WTC11 (cell line): ENCODE results near the gene CBX1. TPM values are rescaled to one million over a fixed set of nuclear protein-coding genes. Genes with fewer than 3 reads are reported as not detected.
A peak's percentile ranks its signal among the peaks of the same experiment; 100 is the strongest.

Experiments used
- ATAC-seq: fragments of 200-7000 bp; cut with Tn5 transposase; 2 replicates; pipeline ENCODE4 v1.10.0; 2021; ENCODE audit warnings: mild to moderate bottlenecking, moderate library complexity
- CTCF ChIA-PET: fragments of 300-600 bp; sonication (Branson Sonifier 250); formaldehyde crosslinking; loops from one replicate; lab custom pipeline; 2021; ENCODE audit warnings: antibody characterized with exemption; lab: Charles Lee
- POLR2A ChIA-PET: fragments of 350-600 bp; sonication (Branson Sonifier 250); formaldehyde crosslinking; loops from one replicate; lab custom pipeline; 2021; ENCODE audit warnings: antibody characterized with exemption; lab: Charles Lee
- DNase-seq: peaks from one replicate; pipeline ENCODE4 v3.0.0; 2021; ENCODE audit warnings: low spot score
- H3K27ac Mint-ChIP-seq: 2 replicates; pipeline ENCODE4 v1.8.0; 2021; ENCODE audit warnings: mixed read lengths
- H3K27me3 Mint-ChIP-seq: 2 replicates; pipeline ENCODE4 v1.8.0; 2021; ENCODE audit warnings: low read depth, mild to moderate bottlenecking, moderate library complexity, mixed read lengths
- H3K36me3 Mint-ChIP-seq: 2 replicates; pipeline ENCODE4 v1.8.0; 2021; ENCODE audit warnings: mixed read lengths
- H3K4me1 Mint-ChIP-seq: 2 replicates; pipeline ENCODE4 v1.8.0; 2022; ENCODE audit warnings: mixed read lengths
- H3K4me3 Mint-ChIP-seq: 2 replicates; pipeline ENCODE4 v1.8.0; 2021; ENCODE audit warnings: mild to moderate bottlenecking, moderate library complexity, mixed read lengths
- H3K9me3 Mint-ChIP-seq: 2 replicates; pipeline ENCODE4 v1.8.0; 2021; ENCODE audit warnings: mixed read lengths
- EMX1 ChIP-seq: fragments of 250-450 bp; sonication (Bioruptor Pico); IDR thresholded peaks from 2 replicates; pipeline ENCODE4 v1.8.0; 2021; ENCODE audit warnings: mild to moderate bottlenecking
- FOXP1 ChIP-seq: sonication (generic); formaldehyde crosslinking; IDR thresholded peaks from 2 replicates; pipeline ENCODE4 v1.8.0; 2022; ENCODE audit warnings: missing genetic modification reagents, mild to moderate bottlenecking, moderate library complexity, borderline replicate concordance
- GABPB1 ChIP-seq: sonication (generic); formaldehyde crosslinking; IDR thresholded peaks from 2 replicates; pipeline ENCODE4 v1.8.1; 2023; ENCODE audit warnings: mild to moderate bottlenecking, missing genetic modification reagents
- GRHL2 ChIP-seq: fragments of 250-450 bp; sonication (Bioruptor Pico); IDR thresholded peaks from 2 replicates; pipeline ENCODE4 v1.8.0; 2022; ENCODE audit warnings: mild to moderate bottlenecking, moderate library complexity; ENCODE audit not compliant: insufficient replicate concordance, severe bottlenecking
- HMGA2 ChIP-seq: fragments of 250-450 bp; sonication (Bioruptor Pico); IDR thresholded peaks from 2 replicates; pipeline ENCODE4 v1.4.0; 2021; ENCODE audit warnings: mild to moderate bottlenecking, moderate library complexity
- NFYB ChIP-seq: sonication (generic); formaldehyde crosslinking; conservative IDR thresholded peaks from 2 replicates; pipeline ENCODE4 v1.8.0; 2022; ENCODE audit warnings: low read depth, missing genetic modification reagents
- RELA ChIP-seq: sonication (generic); formaldehyde crosslinking; IDR thresholded peaks from 2 replicates; pipeline ENCODE4 v1.8.1; 2022; ENCODE audit warnings: missing genetic modification reagents, mild to moderate bottlenecking, borderline replicate concordance
- ZNF121 ChIP-seq: sonication (generic); formaldehyde crosslinking; IDR thresholded peaks from 2 replicates; pipeline ENCODE4 v1.8.0; 2023; ENCODE audit warnings: missing genetic modification reagents
- total RNA-seq: library from RNA; stranded (reverse); gene quantifications from 3 replicates; pipeline ENCODE4 v1.2.3, GENCODE V29; 2021
- TF ChIP-seq, protein P1 (sequence below): sonication (generic); formaldehyde crosslinking; IDR thresholded peaks from 2 replicates; pipeline ENCODE4 v1.8.1; 2023; ENCODE audit warnings: mild to moderate bottlenecking, missing genetic modification reagents
- TF ChIP-seq, protein P2 (sequence below): sonication (generic); formaldehyde crosslinking; IDR thresholded peaks from 2 replicates; pipeline ENCODE4 v1.8.1; 2022; ENCODE audit warnings: low read depth, mild to moderate bottlenecking, moderate library complexity, missing genetic modification reagents, borderline replicate concordance
- TF ChIP-seq, protein P3 (sequence below): sonication (generic); formaldehyde crosslinking; IDR thresholded peaks from 2 replicates; pipeline ENCODE4 v1.8.1; 2023; ENCODE audit warnings: mild to moderate bottlenecking, moderate library complexity, missing genetic modification reagents
- TF ChIP-seq, protein P4 (sequence below): fragments of 250-450 bp; sonication (Bioruptor Pico); IDR thresholded peaks from 2 replicates; pipeline ENCODE4 v1.9.0; 2021; ENCODE audit warnings: moderate library complexity, mild to moderate bottlenecking, inconsistent platforms, borderline replicate concordance
- TF ChIP-seq, protein P5 (sequence below): sonication (generic); formaldehyde crosslinking; IDR thresholded peaks from 2 replicates; pipeline ENCODE4 v1.8.1; 2022; ENCODE audit warnings: mild to moderate bottlenecking, moderate library complexity, missing genetic modification reagents
- TF ChIP-seq, protein P6 (sequence below): sonication (generic); formaldehyde crosslinking; conservative IDR thresholded peaks from 2 replicates; pipeline ENCODE4 v1.8.1; 2022; ENCODE audit warnings: mild to moderate bottlenecking, missing genetic modification reagents

CBX1 gene
- total RNA-seq, 1 experiment from 2014 or later, result 162 TPM

DNA sequence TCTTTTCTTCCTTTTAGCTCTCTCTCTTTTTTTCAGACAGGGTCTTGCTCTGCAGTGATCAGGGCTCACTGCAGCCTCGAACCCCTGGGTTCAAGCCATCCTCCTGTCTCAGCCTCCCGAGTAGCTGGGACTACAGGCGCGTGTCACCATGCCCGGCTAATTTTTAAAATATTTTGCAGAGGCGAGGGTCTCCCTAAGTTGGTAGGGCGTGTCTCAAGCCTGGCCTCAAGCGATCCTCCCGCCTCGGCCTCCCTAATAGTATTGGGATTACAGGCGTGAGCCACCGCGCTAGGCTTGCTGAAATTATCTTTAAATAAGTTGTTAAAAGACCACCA is 5.5 kb upstream of the CBX1 start (continued):
- TF ChIP-seq, protein P1, sequence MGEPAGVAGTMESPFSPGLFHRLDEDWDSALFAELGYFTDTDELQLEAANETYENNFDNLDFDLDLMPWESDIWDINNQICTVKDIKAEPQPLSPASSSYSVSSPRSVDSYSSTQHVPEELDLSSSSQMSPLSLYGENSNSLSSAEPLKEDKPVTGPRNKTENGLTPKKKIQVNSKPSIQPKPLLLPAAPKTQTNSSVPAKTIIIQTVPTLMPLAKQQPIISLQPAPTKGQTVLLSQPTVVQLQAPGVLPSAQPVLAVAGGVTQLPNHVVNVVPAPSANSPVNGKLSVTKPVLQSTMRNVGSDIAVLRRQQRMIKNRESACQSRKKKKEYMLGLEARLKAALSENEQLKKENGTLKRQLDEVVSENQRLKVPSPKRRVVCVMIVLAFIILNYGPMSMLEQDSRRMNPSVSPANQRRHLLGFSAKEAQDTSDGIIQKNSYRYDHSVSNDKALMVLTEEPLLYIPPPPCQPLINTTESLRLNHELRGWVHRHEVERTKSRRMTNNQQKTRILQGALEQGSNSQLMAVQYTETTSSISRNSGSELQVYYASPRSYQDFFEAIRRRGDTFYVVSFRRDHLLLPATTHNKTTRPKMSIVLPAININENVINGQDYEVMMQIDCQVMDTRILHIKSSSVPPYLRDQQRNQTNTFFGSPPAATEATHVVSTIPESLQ (CRISPR knock-in tag), result no peak
- no peak for TF ChIP-seq FOXP1 (CRISPR knock-in tag)
- TF ChIP-seq ZNF121, result no peak
- TF ChIP-seq HMGA2, result no peak
- no peak for TF ChIP-seq NFYB (CRISPR knock-in tag)
- TF ChIP-seq EMX1 (CRISPR knock-in tag), result no peak

DNA sequence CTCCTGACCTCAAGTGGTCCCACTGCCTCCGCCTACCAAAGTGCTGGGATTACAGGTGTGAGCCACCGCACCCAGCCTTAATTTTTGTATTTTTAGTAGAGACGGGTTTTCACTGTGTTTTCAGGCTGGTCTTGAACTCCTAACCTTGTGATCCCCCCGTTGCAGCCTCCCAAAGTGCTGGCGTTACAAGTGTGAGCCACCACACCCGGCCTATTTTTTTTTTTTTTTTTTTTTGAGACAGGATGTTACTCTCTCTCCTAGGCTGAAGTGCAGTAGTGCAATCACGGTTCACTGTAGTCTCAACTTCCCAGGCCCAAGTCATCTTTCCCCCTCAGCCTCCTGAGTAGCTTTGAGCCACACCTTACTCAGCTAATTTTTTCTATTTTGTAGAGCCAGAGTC is 3.2 kb upstream of the CBX1 start:
- Mint-ChIP-seq H3K4me1 (peaks cover 17% of the 10 kb centered on the region), H3K27ac (no peak overlapping the region), H3K27me3 (peaks cover 8% of the 10 kb centered on the region; the same call in 1 of the 2 replicates), H3K4me3 (no peak overlapping the region), H3K36me3 (no peaks in the 10 kb centered on the region), H3K9me3 (peaks cover 10% of the 10 kb centered on the region)
- POLR2A ChIA-PET, result no interaction called here
- CTCF ChIA-PET, result no interaction called here
- DNase-seq (no peak), ATAC-seq (no peak)
- TF ChIP-seq GABPB1 (CRISPR knock-in tag), result no peak

DNA sequence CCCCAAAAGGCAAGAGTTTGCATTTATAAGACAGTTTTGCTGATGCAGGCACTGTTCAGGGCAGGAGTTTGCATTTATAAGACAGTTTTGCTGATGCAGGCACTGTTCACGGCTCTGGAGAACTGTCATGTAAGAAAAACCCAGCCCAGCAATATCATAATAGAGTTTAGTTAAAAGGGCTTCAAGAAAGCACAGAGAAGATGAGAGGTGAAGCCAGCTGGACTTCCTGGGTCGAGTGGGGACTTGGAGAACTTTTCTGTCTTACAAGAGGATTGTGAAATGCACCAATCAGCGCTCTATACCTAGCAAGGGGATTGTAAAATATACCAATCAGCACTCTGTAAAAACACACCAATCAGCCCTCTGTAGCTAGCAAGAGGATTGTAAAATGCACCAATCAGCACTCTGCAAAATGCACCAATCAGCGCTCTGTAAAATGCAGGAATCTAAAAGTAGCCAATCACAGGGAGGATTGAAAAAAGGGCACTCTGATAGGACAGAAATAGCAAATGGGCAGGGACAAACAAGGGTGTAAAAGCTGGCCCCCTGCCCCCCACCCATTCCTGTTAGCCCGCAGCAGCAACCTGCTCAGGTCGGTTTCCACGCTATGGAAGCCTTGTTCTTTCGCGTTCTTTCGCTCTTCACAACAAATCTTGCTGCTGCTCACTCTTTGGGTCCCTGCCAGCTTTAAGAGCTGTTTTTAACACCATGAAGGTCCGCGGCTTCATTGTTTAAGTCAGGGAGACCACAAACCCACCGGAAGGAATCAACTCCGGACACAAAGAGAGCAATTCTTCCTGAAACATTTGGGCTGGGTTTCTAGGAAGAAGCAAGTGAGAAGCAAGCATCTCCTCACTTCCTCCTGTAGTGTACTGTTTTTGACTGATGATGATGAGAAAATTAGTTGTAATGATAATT is 1.8 kb upstream of the CBX1 start:
- Mint-ChIP-seq H3K4me3 (peak overlapping the region; percentile 87; the same call in 1 of the 2 replicates), H3K36me3 (no peaks in the 10 kb centered on the region), H3K27ac (no peak overlapping the region), H3K27me3 (peaks cover 8% of the 10 kb centered on the region; the same call in 1 of the 2 replicates), H3K9me3 (peaks cover 10% of the 10 kb centered on the region), H3K4me1 (peaks cover 11% of the 10 kb centered on the region)
- TF ChIP-seq, protein P2, sequence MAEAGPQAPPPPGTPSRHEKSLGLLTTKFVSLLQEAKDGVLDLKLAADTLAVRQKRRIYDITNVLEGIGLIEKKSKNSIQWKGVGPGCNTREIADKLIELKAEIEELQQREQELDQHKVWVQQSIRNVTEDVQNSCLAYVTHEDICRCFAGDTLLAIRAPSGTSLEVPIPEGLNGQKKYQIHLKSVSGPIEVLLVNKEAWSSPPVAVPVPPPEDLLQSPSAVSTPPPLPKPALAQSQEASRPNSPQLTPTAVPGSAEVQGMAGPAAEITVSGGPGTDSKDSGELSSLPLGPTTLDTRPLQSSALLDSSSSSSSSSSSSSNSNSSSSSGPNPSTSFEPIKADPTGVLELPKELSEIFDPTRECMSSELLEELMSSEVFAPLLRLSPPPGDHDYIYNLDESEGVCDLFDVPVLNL (CRISPR knock-in tag), result no peak
- TF ChIP-seq RELA (CRISPR knock-in tag), result no peak
- TF ChIP-seq, protein P3, sequence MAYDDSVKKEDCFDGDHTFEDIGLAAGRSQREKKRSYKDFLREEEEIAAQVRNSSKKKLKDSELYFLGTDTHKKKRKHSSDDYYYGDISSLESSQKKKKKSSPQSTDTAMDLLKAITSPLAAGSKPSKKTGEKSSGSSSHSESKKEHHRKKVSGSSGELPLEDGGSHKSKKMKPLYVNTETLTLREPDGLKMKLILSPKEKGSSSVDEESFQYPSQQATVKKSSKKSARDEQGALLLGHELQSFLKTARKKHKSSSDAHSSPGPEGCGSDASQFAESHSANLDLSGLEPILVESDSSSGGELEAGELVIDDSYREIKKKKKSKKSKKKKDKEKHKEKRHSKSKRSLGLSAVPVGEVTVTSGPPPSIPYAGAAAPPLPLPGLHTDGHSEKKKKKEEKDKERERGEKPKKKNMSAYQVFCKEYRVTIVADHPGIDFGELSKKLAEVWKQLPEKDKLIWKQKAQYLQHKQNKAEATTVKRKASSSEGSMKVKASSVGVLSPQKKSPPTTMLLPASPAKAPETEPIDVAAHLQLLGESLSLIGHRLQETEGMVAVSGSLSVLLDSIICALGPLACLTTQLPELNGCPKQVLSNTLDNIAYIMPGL (CRISPR knock-in tag), result no peak
- TF ChIP-seq, protein P4, sequence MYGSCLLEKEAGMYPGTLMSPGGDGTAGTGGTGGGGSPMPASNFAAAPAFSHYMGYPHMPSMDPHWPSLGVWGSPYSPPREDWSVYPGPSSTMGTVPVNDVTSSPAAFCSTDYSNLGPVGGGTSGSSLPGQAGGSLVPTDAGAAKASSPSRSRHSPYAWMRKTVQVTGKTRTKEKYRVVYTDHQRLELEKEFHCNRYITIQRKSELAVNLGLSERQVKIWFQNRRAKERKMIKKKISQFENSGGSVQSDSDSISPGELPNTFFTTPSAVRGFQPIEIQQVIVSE (CRISPR knock-in tag), result no peak
- TF ChIP-seq, protein P5, sequence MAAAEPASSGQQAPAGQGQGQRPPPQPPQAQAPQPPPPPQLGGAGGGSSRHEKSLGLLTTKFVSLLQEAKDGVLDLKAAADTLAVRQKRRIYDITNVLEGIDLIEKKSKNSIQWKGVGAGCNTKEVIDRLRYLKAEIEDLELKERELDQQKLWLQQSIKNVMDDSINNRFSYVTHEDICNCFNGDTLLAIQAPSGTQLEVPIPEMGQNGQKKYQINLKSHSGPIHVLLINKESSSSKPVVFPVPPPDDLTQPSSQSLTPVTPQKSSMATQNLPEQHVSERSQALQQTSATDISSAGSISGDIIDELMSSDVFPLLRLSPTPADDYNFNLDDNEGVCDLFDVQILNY (CRISPR knock-in tag), result no peak
- TF ChIP-seq, protein P6, sequence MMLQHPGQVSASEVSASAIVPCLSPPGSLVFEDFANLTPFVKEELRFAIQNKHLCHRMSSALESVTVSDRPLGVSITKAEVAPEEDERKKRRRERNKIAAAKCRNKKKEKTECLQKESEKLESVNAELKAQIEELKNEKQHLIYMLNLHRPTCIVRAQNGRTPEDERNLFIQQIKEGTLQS (CRISPR knock-in tag), result no peak
- TF ChIP-seq GRHL2 (CRISPR knock-in tag), result no peak
- CTCF ChIA-PET, result interaction anchor here (0.6 kb wide), 2 partner anchors 78 to 85 kb away, joined by 3 to 4 read pairs; no protein-coding TSS in a partner anchor
- DNase-seq (no peak), ATAC-seq (no peak)
- POLR2A ChIA-PET, result no interaction called here
